SJSA1 (cell line): ENCODE data around the gene NCAM1. TPM values are rescaled to one million over a fixed set of nuclear protein-coding genes. Genes with fewer than 3 reads are reported as not detected.

Experiments
- DNase-seq, 2 experiments: peaks; one replicate each; pipeline ENCODE4 v3.0.0-alpha.2; 2015 to 2020; ENCODE audit warnings: low spot score in 2 of 2, low read depth in 1 of 2
- H3K27ac ChIP-seq: fragments of 250-450 bp; sonication (Bioruptor Pico); 2 replicates; pipeline ENCODE4 v1.5.1; 2020; ENCODE audit warnings: mild to moderate bottlenecking, moderate library complexity
- H3K27me3 ChIP-seq: fragments of 250-450 bp; sonication (Bioruptor Pico); replicated peaks from 2 replicates; pipeline ENCODE4 v1.5.1; 2020; ENCODE audit warnings: mild to moderate bottlenecking, moderate library complexity
- H3K36me3 ChIP-seq: fragments of 250-450 bp; sonication (Bioruptor Pico); 2 replicates; pipeline ENCODE4 v1.5.1; 2020; ENCODE audit warnings: mild to moderate bottlenecking
- H3K4me1 ChIP-seq: fragments of 250-450 bp; sonication (Bioruptor Pico); replicated peaks from 2 replicates; pipeline ENCODE4 v1.6.1; 2021; ENCODE audit warnings: mild to moderate bottlenecking
- H3K4me3 ChIP-seq: fragments of 250-450 bp; sonication (Bioruptor Pico); 2 replicates; pipeline ENCODE4 v1.5.1; 2020; ENCODE audit warnings: mild to moderate bottlenecking
- H3K9me3 ChIP-seq: fragments of 250-450 bp; sonication (Bioruptor Pico); replicated peaks from 2 replicates; pipeline ENCODE4 v1.5.1; 2020; ENCODE audit warnings: mild to moderate bottlenecking
- total RNA-seq: library from RNA; depleted of rRNA; stranded (reverse); fragments of >200 nt; shearing (Covaris generic); gene quantifications from 2 replicates; pipeline ENCODE4 v1.2.3, GENCODE V29; 2014

The NCAM1 gene
- total RNA-seq, 1 experiment from 2014 or later: 23.7 TPM

DNA sequence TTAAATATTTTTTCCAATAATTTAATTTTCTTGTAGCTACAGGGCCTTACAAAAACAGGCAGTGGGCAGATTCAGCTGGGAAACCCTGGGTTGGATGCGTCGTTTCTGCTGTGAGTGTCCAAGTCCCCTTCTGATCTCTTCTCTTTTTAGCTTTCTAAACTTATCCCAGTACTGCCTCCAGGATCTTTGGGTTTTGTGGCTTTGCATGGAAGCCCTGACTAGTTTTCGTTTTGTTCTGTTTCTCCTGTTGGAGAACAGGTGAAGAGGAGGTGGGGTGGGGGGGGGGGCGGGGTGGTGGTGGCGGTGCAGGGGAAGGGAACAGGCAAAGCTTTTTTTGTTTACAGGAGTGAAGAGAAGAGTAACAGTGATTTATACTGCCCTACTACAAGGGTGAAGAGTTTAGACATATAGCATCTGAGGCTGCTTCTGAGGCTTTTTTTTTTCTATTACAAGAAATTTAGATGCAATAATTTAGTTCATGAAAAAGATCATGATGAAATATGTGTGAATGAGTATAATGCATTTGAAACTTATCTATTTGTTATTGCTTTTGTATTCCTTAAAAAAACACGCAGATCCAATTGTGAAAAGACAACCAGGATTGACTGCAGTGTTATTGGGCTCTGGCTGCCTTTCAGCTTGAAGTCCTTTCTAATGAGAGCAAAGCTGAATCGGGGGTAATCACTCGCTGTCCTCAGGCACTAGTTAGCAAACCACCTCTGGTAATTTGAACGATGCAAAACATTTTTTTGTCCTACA lies 142.9 kb downstream of the NCAM1 start:
- no peak overlapping the region for H3K4me3 ChIP-seq
- no peak for DNase-seq
- H3K27ac ChIP-seq: no peak overlapping the region
- H3K36me3 ChIP-seq: no peaks in the 10 kb centered on the region
- peaks cover 27% of the 10 kb centered on the region for H3K4me1 ChIP-seq
- no peaks in the 10 kb centered on the region for H3K9me3 ChIP-seq
- no peaks in the 10 kb centered on the region for H3K27me3 ChIP-seq

DNA sequence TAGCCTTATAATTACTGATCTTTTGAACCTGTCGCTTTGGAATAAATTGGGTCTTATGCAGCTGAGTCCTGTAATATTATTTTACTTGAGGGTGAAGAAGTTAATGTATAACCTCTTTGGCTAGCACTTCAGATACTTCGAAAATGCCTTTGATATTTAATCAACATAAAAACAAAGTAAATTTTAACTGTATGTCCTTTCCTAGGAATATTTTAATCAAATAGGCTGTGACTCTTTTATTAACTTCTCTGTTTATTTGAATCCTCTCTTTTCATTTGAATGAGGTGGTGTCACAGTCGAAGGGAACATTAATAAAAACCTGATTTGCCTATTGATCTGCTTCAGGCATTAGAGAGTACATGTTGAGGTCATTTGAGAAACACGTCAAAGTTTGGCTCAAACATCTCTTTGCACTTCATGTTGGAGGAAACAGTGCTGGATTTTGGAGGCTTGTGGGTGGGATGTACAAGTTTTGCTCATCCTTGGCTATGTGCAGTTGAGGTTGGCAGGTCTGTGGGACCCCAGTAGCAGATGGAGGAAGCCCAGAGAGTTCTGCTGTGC lies 143.6 kb downstream of the NCAM1 start:
- Histone ChIP-seq H3K27ac (no peak overlapping the region), H3K36me3 (no peaks in the 10 kb centered on the region), H3K4me3 (no peak overlapping the region), H3K27me3 (no peaks in the 10 kb centered on the region), H3K4me1 (peaks cover 21% of the 10 kb centered on the region), H3K9me3 (no peaks in the 10 kb centered on the region)
- no peak for DNase-seq

DNA sequence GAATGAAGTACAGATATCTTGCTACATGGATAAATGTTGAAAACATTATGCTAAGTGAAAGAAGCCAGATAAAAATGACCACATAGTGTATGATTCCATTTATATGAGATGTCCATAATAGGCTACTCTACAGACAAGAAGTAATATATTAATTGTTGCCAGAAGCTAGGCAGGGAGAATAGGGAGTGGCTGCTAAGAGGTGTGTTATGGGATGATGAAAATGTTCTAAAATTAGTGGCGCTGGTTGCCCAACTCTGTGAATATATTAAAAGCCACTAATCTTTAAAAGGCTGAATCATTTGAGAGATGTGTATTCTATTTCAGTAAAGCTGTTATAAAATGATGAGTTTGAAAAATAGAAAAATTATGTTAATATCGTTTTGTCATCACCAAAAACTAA lies 144.4 kb downstream of the NCAM1 start:
- Histone ChIP-seq H3K4me3 (no peak overlapping the region), H3K27me3 (no peaks in the 10 kb centered on the region), H3K27ac (peak overlapping the region; percentile 86), H3K9me3 (no peaks in the 10 kb centered on the region), H3K36me3 (no peaks in the 10 kb centered on the region), H3K4me1 (peaks cover 18% of the 10 kb centered on the region)
- no peak for DNase-seq

DNA sequence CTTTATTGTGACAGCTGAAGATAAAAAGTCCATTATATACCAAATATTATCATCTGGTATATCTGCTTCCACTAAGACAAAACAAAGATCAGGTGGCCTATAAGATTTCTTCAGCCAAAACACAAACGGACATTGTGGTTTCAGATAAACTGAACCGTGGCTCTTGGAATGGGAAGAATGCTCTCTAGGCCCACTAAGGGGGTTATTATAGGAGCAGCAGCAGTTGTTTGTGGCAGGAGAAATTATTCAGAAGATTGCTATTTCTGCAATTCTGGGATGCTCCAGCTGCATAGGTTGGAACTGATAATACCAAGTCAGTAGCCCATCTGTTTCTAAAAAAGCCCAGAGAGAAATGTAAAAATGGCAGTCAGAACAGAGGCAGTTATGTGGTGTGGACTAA lies 145.3 kb downstream of the NCAM1 start:
- Histone ChIP-seq H3K27ac (peak overlapping the region; percentile 86), H3K4me1 (peaks cover 18% of the 10 kb centered on the region), H3K36me3 (no peaks in the 10 kb centered on the region), H3K4me3 (no peak overlapping the region), H3K9me3 (no peaks in the 10 kb centered on the region), H3K27me3 (no peaks in the 10 kb centered on the region)
- peak; percentile 55 to 82 for DNase-seq

DNA sequence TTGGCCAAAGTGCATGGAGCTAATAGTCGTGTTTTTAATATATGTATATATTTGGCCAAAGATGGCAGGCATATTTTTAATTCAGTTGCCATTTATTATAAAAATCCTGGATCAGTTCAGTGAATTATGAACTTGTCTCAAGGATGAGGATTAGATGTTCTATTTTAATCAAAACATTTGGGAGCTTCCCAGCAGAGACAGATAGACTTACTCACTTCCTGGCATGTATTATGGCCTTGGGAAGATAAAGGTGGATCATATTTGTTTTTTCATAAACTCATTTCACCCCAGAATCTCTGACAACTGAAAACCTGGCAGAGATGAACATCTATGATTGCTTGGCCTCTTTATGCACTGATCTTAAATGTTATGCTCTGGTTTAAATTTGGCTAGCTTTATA lies 148.8 kb downstream of the NCAM1 start:
- Histone ChIP-seq H3K4me3 (no peak overlapping the region), H3K36me3 (no peaks in the 10 kb centered on the region), H3K4me1 (peaks cover 18% of the 10 kb centered on the region), H3K9me3 (no peaks in the 10 kb centered on the region), H3K27ac (no peak overlapping the region), H3K27me3 (no peaks in the 10 kb centered on the region)
- no peak for DNase-seq

DNA sequence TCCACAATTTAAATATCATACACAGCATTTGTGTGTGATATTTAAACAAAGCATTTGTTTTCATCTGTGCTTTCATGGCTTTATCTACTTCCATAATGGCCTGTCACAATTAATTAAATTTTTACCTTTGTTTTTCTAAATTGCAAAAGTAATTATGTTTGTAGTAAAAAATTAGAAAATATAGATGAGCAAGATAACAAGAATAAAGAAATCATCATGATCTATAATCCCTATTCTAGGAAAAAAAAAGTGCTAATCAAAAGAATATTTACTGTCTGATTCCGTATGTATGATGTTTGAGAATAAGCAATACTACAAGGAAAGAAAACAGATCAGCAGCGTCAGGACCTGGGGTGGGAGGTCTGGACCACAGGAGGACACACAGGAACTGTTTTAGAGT lies 149.9 kb downstream of the NCAM1 start:
- H3K27me3 ChIP-seq: no peaks in the 10 kb centered on the region
- H3K9me3 ChIP-seq: no peaks in the 10 kb centered on the region
- no peaks in the 10 kb centered on the region for H3K36me3 ChIP-seq
- H3K4me3 ChIP-seq: no peak overlapping the region
- no peak for DNase-seq
- H3K27ac ChIP-seq: no peak overlapping the region
- peaks cover 11% of the 10 kb centered on the region for H3K4me1 ChIP-seq

DNA sequence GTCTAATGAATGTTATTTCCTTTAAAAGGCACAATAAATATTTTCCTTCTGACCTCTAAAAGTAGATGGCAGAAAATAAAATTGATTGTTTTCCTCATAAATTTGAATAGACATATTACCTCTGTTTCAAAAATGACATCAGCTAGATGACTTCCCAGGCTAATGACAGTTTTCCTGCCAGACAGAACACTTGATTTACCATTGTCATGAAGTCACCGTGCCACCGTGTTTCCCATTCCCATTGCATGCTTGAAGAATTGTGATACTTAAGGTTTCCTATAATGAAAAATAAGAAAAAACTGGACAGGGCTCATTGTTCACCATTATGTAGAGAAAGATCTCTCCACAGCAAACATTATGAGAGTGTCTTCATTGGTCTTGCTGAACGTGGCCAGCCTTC lies 151.1 kb downstream of the NCAM1 start:
- Histone ChIP-seq H3K36me3 (no peaks in the 10 kb centered on the region), H3K4me1 (peaks cover 1% of the 10 kb centered on the region), H3K27ac (no peak overlapping the region), H3K27me3 (no peaks in the 10 kb centered on the region), H3K9me3 (no peaks in the 10 kb centered on the region), H3K4me3 (no peak overlapping the region)
- DNase-seq: no peak

DNA sequence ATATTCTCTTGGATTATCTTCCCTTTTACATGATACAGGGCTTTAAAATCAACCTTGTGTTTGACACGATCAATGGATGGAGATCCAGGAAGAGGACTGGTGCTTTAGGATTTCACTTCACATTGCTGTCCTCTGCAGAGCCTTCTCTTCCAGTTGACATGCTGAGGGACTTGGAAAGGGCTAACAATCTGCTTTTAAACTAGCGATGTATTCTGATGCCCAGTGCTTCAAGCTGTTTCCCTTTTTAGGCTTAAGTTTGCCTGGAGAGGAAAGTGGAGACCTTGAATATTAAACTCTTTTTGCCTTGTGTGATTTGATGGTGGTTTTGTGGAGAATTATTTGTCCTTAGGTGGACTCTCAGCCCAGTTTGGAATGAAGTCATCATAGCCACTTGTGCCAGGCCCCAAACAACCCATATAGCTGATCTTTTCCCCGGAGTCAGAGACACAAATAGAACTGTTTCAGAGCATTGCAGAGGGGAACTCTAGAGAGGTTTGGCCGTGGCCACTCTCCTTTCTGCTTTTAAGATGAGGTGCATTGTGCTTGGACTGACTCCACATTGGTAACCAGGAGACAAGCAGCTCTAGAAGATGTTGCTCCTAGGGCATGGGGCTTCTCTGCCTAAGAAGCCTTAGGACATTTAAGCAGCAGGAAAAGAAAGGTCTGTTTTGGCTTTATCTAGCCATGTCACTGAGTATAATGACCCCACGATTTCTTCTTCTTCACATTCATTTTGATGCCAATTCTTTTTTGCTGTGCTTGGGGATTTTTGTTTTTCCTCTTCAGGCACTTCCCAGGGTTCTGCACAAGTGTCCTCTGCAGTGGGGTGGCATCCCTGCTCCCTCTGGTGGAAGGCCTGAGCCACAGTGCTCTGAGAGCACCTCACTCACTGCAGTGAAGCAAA lies 152.8 kb downstream of the NCAM1 start:
- Histone ChIP-seq H3K36me3 (no peaks in the 10 kb centered on the region), H3K4me1 (peaks cover 2% of the 10 kb centered on the region), H3K27me3 (no peaks in the 10 kb centered on the region), H3K9me3 (no peaks in the 10 kb centered on the region), H3K27ac (no peak overlapping the region), H3K4me3 (no peak overlapping the region)
- DNase-seq: peak; percentile 36 to 53

DNA sequence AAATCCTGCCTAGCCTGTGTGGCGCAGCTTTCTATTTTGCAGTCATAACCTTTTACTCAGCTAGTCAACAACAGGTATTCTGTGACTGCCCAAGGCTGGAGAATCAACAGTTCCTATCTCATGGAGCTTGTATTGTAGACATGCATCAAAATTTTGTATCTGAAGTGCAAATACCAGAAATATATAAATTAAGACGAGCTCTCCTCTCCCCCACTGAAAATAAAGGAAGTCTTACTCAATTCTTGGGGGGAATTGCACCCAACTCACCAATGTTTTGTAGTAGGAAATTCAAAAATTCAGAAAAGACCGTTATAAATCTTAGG lies 153.4 kb downstream of the NCAM1 start:
- Histone ChIP-seq H3K9me3 (no peaks in the 10 kb centered on the region), H3K27me3 (no peaks in the 10 kb centered on the region), H3K36me3 (no peaks in the 10 kb centered on the region), H3K4me1 (peaks cover 5% of the 10 kb centered on the region), H3K4me3 (no peak overlapping the region), H3K27ac (no peak overlapping the region)
- no peak for DNase-seq

DNA sequence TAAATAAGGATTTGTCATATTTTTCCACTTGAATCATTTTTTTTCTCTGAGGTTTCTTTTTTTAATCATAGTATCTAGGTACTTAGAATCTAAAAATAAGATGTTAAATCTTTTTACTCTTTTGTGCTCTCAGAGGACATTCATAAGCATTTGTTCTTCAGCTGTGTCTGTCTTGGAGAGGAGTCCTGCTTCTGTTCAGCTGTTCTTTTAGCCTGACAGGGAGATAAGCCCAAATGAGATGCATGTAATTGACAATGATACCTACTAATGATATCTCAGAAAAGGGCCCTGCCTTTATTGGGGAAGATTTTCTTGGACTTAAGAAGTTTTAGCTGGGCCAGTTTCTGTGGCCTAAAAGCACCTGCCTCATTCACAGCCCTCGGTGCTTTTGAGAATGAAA lies 156.9 kb downstream of the NCAM1 start:
- no peaks in the 10 kb centered on the region for H3K9me3 ChIP-seq
- no peaks in the 10 kb centered on the region for H3K36me3 ChIP-seq
- no peak overlapping the region for H3K4me3 ChIP-seq
- DNase-seq: no peak
- H3K27me3 ChIP-seq: no peaks in the 10 kb centered on the region
- peaks cover 5% of the 10 kb centered on the region for H3K4me1 ChIP-seq
- no peak overlapping the region for H3K27ac ChIP-seq

DNA sequence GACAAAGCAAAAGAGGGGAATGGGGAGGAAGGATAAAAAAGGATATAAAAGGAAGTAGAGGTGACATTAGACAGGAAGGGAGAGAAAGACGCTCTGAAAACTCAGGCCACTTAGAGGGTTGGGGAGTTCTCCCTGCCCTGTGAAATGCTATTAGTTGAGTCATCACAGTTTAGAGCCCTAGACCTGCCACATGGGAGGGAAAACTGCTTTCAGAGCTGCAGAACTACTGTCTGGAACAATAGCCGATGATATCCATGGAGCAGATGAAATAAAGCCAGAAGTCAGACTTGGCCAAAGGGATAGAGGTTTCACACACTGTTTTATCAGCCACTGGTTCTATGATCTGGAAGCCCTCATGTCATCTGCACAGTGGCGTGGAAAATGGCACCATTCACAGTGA lies 157.9 kb downstream of the NCAM1 start:
- Histone ChIP-seq H3K9me3 (no peaks in the 10 kb centered on the region), H3K36me3 (no peaks in the 10 kb centered on the region), H3K27me3 (no peaks in the 10 kb centered on the region), H3K4me1 (peaks cover 5% of the 10 kb centered on the region), H3K4me3 (no peak overlapping the region), H3K27ac (no peak overlapping the region)
- peak in 1 of 2 experiments; percentile 5 for DNase-seq

DNA sequence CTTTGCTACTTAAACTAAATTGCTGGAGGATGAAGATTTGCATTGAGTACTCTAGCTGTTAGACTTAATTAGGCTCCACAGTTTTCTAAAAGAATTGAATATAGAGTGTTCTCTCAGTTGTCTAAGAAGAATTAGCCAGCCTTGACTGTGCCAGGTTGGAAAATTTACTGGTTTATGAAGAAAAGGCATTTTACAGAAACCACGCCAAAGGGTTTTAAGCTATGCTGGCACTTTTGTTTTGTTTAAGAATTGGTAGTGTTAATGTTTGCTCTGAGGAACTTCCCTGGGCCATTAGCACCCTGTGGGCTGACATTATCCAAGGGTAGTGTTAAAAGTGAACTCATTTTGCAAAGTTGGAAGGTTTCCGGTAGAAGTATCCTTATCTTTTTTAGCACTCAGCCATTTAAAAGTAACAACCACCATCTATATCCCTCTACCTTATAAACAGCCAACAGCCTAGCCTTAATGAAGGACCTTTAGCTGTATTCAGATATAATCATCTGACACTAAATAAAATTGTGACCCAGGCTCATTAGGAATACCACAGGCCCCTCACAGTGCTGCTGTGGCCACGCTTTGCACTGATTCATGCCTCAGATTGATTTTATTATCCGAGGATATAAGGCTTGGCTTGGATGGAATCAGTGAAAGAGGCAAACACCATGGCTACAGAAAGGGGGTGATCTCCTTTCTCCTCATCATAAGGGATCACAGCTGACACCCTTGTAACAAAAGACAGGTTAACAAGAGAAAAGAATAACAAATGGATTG lies 158.9 kb downstream of the NCAM1 start:
- Histone ChIP-seq H3K27ac (no peak overlapping the region), H3K27me3 (no peaks in the 10 kb centered on the region), H3K9me3 (no peaks in the 10 kb centered on the region), H3K4me3 (no peak overlapping the region), H3K4me1 (peaks cover 5% of the 10 kb centered on the region; the same call in 1 of the 2 replicates), H3K36me3 (no peaks in the 10 kb centered on the region)
- no peak for DNase-seq

DNA sequence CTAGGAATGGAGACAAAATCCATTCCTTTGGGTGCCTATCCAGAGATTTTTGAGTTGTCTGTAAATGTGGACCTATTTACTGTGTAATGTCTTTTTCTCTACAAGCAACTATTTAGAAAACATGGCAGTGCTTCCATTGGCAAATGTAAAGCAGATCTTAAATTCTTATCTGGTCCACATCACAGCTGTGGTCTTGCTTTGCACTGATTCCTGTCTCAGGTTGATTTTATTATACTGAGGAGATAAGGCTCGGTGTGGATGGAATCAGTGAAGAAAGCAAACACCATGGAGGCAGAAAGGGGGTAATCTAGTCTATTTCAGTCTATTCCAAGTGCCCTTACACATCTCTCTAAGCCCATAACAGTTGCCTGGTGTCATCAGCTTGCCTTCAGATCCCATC lies 160.5 kb downstream of the NCAM1 start:
- Histone ChIP-seq H3K9me3 (no peaks in the 10 kb centered on the region), H3K36me3 (no peaks in the 10 kb centered on the region), H3K4me3 (no peak overlapping the region), H3K27ac (no peak overlapping the region), H3K4me1 (peaks cover 5% of the 10 kb centered on the region; the same call in 1 of the 2 replicates), H3K27me3 (no peaks in the 10 kb centered on the region)
- DNase-seq: no peak
